HG03565 (cell line): ENCODE measurements around the gene ABHD12B.
"Not testable (repeated sequence)": the region's sequence is repeated elsewhere in the genome, so short reads cannot be mapped to it uniquely, and the experiment has no call there.

Source experiments
- ATAC-seq: cut with Tn5 transposase; IDR thresholded peaks from one replicate; pipeline ENCODE4 v1.9.1; 2021; ENCODE audit warnings: mild to moderate bottlenecking, moderate library complexity; ENCODE audit not compliant: unreplicated experiment

The ABHD12B gene

DNA sequence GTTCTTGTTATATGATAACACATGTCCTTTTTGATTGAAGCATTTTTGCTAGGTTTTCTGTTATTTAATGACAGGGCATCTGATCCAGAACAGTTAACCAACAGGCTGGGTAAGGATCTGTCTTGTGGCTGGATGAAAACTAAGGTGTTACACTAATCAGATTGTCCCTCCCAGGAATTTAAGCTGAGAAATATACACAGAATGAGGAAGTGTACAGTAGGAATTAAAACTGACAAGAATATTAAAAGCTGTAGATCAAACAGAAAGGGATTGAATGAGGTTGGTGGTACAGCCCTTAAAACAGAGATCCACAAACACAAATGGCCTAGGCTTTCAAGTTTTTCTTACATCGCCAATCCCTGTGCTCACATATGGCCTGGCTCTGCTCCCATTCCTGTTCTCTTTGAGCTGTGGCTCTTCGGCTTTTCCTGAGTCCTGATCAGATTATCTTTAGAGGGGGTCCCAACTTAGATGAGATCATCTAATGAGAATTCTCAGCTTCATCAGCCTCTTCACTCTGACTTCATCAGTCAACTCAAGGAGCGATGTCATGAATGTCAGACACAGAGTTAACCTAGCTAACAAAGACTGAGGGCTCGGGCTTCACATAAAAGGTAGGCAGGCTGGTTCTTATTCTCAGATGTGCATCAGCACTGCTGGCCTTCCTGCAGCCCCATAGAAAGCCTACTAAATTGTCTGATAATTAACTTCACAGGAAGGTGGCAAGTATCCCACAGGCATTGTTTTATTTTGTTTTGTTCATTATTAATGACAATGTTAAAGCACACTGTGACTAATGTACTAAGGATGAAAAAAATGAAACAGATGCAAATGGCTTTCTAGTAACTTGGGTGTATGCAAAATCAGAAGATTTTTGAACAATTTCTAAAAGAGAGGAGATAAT lies 61.0 kb downstream of the ABHD12B start:
- no peak for ATAC-seq

GRCh38 chr14:50935126-50936015 lies 63.5 kb downstream of the ABHD12B start:
- no peak for ATAC-seq

DNA sequence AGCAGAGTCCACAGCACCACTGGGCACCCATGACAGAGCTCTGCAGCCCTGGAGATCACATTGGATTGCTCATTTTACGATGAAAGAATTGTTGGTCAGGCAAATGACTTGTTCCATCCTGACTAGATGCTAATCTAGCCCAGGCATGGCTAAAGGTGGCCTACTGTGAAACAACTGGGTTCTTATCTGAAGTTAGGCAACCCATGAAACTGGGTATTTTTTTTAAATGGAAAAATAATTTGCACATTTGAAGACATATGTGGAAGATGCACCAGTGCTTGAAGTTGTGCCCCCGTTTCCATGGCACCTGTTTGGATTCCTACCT lies 64.1 kb downstream of the ABHD12B start:
- no peak for ATAC-seq

DNA sequence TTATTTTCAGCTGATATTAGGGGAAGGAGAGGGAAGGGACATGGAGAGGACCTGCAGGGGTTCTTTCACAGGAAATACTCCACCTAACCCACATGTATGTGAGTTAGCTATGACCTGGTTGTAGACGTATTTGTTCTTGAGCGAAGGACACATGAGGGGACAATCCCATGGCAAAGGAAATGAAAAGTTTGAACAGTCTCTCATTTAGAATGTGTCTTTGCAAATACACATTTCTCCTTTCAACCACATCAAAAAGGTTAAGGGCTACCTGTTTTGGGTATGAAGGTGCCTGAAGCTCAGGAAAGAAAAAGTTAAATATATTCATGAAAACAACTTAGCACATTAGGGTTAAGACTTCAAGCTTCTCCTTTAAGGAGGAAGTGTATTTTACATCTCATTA lies 65.0 kb downstream of the ABHD12B start:
- peak; percentile 41 for ATAC-seq

DNA sequence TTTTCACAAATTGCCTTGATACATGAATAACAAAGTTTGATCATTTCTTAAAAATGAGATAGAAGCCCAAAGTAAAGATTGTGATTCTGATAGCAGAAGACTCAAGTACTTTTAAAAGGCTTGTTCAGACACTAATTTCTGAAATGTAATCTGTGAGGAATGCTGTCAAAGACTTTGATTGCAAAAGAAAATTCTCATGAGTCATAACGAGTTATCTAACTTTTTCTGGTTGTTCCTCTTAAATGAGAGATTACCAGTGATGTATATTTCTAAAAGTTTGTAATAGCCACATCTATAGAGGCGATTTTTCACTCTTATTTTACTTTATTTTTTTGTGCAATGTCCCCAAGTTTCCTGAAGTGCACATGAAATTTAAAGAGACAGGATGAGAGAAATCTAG lies 65.5 kb downstream of the ABHD12B start:
- no peak for ATAC-seq

GRCh38 chr14:50937800-50938199 lies 65.9 kb downstream of the ABHD12B start:
- ATAC-seq = no peak

- no peak for ATAC-seq
Measured at GRCh38 chr14:50941151-50941550, 69.3 kb downstream of the ABHD12B start.

DNA sequence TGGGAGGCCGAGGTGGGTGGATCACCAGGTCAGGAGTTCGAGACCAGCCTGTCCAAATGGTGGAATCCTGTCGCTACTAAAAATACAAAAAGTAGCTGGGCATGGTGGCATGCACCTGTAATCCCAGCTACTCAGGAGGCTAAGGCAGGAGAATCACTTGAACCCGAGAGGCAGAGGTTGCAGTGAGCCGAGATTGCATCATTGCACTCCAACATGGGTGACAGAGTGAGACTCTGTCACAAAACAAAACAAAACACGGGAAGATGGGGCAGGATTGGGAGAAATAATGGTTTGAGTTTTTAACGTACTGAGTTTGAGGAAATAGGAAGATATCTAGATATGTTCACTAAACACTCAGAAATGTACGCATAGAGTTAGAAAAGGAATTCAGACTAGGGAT lies 69.8 kb downstream of the ABHD12B start:
- not testable (repeated sequence) for ATAC-seq

DNA sequence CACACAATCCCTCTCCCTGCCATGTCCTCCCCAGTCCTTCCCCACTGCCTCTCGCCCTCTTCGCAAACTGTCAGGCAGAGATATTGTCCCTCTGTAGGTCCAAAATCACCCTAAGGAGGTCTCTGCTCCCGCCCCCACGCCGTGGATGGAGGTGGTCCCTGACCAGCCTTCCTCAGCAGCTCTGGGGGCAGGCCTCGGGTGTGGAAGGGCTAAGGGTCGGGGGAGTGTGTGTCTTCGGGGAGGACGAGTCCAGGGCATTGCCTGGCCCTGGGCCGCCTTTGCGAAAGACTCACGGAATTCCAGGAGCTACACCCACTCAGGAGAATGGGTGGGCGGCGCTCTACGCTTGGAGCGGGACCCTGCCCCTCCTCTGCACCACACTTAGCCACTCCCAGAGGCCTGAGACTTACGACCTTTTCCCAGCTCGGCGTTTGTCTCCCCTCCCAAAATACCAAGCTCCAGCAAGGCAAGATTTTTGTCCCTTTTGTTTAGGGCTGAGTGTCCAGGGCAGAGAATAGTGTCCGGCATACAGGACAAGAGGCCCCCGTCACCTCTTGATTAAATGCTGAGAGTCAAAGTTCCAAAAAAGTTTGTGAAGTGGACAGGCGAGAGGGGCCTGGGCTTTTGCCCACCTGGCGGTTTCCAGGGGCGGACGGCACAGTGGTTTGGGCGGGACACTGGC lies 71.5 kb downstream of the ABHD12B start:
- ATAC-seq = no peak

GRCh38 chr14:50943943-50944646 lies 72.2 kb downstream of the ABHD12B start, which contains the start of gene PYGL:
TSS of gene PYGL (minus strand) at chr14:50944483. CDS start at chr14:50944403, 80 bp downstream.
- no peak for ATAC-seq

GRCh38 chr14:50944647-50945413 lies 73.0 kb downstream of the ABHD12B start:
- ATAC-seq = no peak

GRCh38 chr14:50946234-50946935 lies 74.5 kb downstream of the ABHD12B start:
- ATAC-seq = no peak

GRCh38 chr14:50947446-50947845 lies 75.6 kb downstream of the ABHD12B start:
- no peak for ATAC-seq

GRCh38 chr14:50948205-50948604 lies 76.4 kb downstream of the ABHD12B start:
- ATAC-seq = no peak

- ATAC-seq = no peak
Measured at GRCh38 chr14:50951032-50951431, 79.2 kb downstream of the ABHD12B start.

- no peak for ATAC-seq
Measured at GRCh38 chr14:50953502-50953901, 81.6 kb downstream of the ABHD12B start.
